Natural killer cell (primary cell): ENCODE data around the gene UBR7. TPM values are rescaled to one million over a fixed set of nuclear protein-coding genes. Genes with fewer than 3 reads are reported as not detected.
A peak's percentile ranks its signal among the peaks of the same experiment; 100 is the strongest.

Source experiments
- ATAC-seq, 3 donors: fragments of 150-1000 bp in 2 of 3; fragments of 200-7000 bp in 1 of 3; cut with Tn5 transposase; 1 replicate in 1 of 3; 2 replicates in 2 of 3; pipeline ENCODE4 v1.10.0; 2021; ENCODE audit warnings: mild to moderate bottlenecking in 2 of 3, moderate library complexity in 2 of 3
- DNase-seq, 2 donors: peaks; one replicate each; pipeline versions ENCODE4 v3.0.0 to v3.0.0-alpha.2; 2013 to 2021; ENCODE audit warnings: mixed read lengths in 1 of 2
- H3K27ac ChIP-seq: one replicate; pipeline ENCODE4 v1.5.1; 2013; ENCODE audit warnings: mild to moderate bottlenecking, low read length
- H3K27me3 ChIP-seq: one replicate; pipeline ENCODE4 v1.6.1; 2013; ENCODE audit warnings: low read length; ENCODE audit not compliant: control insufficient read depth, insufficient read depth
- H3K36me3 ChIP-seq: one replicate; pipeline ENCODE4 v1.6.1; 2013; ENCODE audit warnings: low read length; ENCODE audit not compliant: control insufficient read depth, insufficient read depth
- H3K4me1 ChIP-seq: one replicate; pipeline ENCODE4 v1.6.1; 2013; ENCODE audit warnings: low read length; ENCODE audit not compliant: control insufficient read depth, insufficient read depth
- H3K4me3 ChIP-seq: one replicate; pipeline ENCODE4 v1.5.1; 2013; ENCODE audit warnings: low read length
- H3K9me3 ChIP-seq: one replicate; pipeline ENCODE4 v1.6.1; 2013; ENCODE audit warnings: low read length; ENCODE audit not compliant: control insufficient read depth, insufficient read depth
- H3K27ac Mint-ChIP-seq, 2 donors: one replicate each; pipeline ENCODE4 v1.8.0; 2022; ENCODE audit warnings: mild to moderate bottlenecking in 2 of 2, mixed read lengths in 2 of 2, moderate library complexity in 1 of 2
- H3K27me3 Mint-ChIP-seq, 2 donors: one replicate each; pipeline ENCODE4 v1.8.0; 2022; ENCODE audit warnings: low read depth in 2 of 2, mixed read lengths in 2 of 2
- H3K36me3 Mint-ChIP-seq: one replicate; pipeline ENCODE4 v1.8.0; 2022; ENCODE audit warnings: mixed read lengths
- H3K4me1 Mint-ChIP-seq, 2 donors: one replicate each; pipeline ENCODE4 v1.8.0; 2022; ENCODE audit warnings: mixed read lengths in 2 of 2
- H3K4me3 Mint-ChIP-seq: one replicate; pipeline ENCODE4 v1.8.0; 2022; ENCODE audit warnings: mild to moderate bottlenecking, moderate library complexity, mixed read lengths
- H3K9me3 Mint-ChIP-seq, 2 donors: one replicate each; pipeline ENCODE4 v1.8.0; 2022; ENCODE audit warnings: mixed read lengths in 2 of 2
- CTCF ChIP-seq: fragments of 200-600 bp; IDR thresholded peaks from one replicate; pipeline ENCODE4 v1.8.0; 2022; ENCODE audit warnings: antibody characterized with exemption
- WGBS: methylation state at CpG from one replicate; pipeline ENCODE4 v1.1.7; 2013; ENCODE audit warnings: missing lambda C conversion rate; ENCODE audit not compliant: insufficient coverage; 5-methylcytosine and 5-hydroxymethylcytosine counted together
- intact Hi-C: fragments of 100-400 bp; cut with micrococcal nuclease; formaldehyde crosslinking; loops from one replicate; pipeline ENCODE4 v1.14.2; 2022
- total RNA-seq, 4 donors: library from RNA; stranded (reverse); fragments of 120-200 nt in 1 of 4; gene quantifications; one replicate each; pipeline versions ENCODE4 v1.2.3 to v1.2.4, GENCODE V29; 2013 to 2022

Gene UBR7
- total RNA-seq, 3 donors from 2014 or later (not counting 1 experiment from before 2014, with no cell fraction given): 17.0 to 23.4 (median 18.6) TPM

- Histone ChIP-seq H3K27me3 (no peaks in the 10 kb centered on the region), H3K4me1 (no peaks in the 10 kb centered on the region), H3K9me3 (no peaks in the 10 kb centered on the region), H3K27ac (no peak overlapping the region), H3K4me3 (no peak overlapping the region), H3K36me3 (peaks cover 72% of the 10 kb centered on the region)
- Mint-ChIP-seq H3K9me3 (no peaks in the 10 kb centered on the region), H3K27me3 (no peaks in the 10 kb centered on the region), H3K4me1 (peaks cover 0 to 5% of the 10 kb centered on the region in 2 donors), H3K36me3 (peaks cover 15% of the 10 kb centered on the region), H3K4me3 (no peak overlapping the region), H3K27ac (no peak overlapping the region)
- TF ChIP-seq CTCF: no peak
- DNase-seq: no peak
- intact Hi-C loops: no loop called here
- ATAC-seq: no peak
These were observed 39.5 kb downstream of the UBR7 start for GRCh38 chr14:93246534-93246933.

DNA sequence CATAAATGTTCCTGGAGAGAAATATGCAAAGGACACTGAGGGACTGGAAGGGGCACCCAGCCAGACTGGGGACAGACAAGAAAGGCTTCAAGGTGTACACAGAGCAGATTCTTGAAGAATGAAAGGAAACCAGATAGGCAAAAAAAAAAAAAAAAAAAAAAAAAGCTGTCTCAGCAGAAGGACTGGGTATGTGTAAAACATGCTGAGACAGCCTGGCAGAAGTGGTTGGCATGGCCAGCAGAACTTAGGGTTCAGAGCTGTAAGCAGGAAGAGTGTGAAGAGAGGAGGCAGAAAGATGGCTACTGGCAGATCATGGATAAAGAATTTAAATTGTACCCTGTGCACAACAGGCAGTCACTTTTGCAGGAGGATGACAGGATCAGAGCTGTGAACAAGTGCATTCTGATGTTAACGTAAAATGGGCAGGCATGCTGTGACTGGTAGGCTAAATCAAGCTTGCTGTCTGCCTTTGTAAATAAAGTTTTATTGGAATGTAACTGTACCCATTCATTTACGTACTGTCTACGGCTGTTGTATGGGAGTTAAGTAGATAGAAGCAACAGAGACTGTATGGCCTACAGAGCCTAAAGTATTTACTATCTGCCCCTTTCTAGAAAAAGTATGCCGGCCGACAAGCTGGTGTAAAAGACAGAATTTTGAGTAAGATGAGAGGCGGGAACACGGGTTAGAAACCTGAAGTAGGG lies 42.2 kb downstream of the UBR7 start:
- Mint-ChIP-seq H3K4me3 (no peak overlapping the region), H3K27me3 (no peaks in the 10 kb centered on the region), H3K9me3 (no peaks in the 10 kb centered on the region), H3K4me1 (peaks cover 0 to 5% of the 10 kb centered on the region in 2 donors), H3K36me3 (peaks cover 10% of the 10 kb centered on the region), H3K27ac (no peak overlapping the region)
- WGBS: 98% methylated on average over 7 of the region's 7 CpGs
- DNase-seq (no peak), ATAC-seq (no peak)
- Histone ChIP-seq H3K4me3 (no peak overlapping the region), H3K36me3 (peaks cover 62% of the 10 kb centered on the region), H3K27ac (no peak overlapping the region), H3K27me3 (no peaks in the 10 kb centered on the region), H3K9me3 (no peaks in the 10 kb centered on the region), H3K4me1 (no peaks in the 10 kb centered on the region)
- TF ChIP-seq CTCF: no peak
- intact Hi-C loops: no loop called here

GRCh38 chr14:93262446-93262845 lies 55.4 kb downstream of the UBR7 start:
- TF ChIP-seq CTCF: no peak
- ATAC-seq (no peak), DNase-seq (no peak)
- Histone ChIP-seq H3K27ac (no peak overlapping the region), H3K4me3 (no peak overlapping the region), H3K27me3 (no peaks in the 10 kb centered on the region), H3K4me1 (no peaks in the 10 kb centered on the region), H3K36me3 (peaks cover 17% of the 10 kb centered on the region), H3K9me3 (no peaks in the 10 kb centered on the region)
- Mint-ChIP-seq H3K4me1 (peaks cover 26 to 27% of the 10 kb centered on the region in 2 donors), H3K36me3 (peaks cover 9% of the 10 kb centered on the region), H3K27me3 (no peaks in the 10 kb centered on the region), H3K9me3 (no peaks in the 10 kb centered on the region), H3K27ac (peak overlapping the region in 1 of 2 donors; percentile 46), H3K4me3 (no peak overlapping the region)
- no CpG with 5 or more reads among the region's 2 CpGs for WGBS
- intact Hi-C loops: no loop called here

GRCh38 chr14:93263416-93263815 lies 56.4 kb downstream of the UBR7 start:
- peaks cover 17% of the 10 kb centered on the region for H3K36me3 ChIP-seq

More at GRCh38 chr14:93263416-93263815, 56.4 kb downstream of the UBR7 start:
- Histone ChIP-seq H3K4me3 (no peak overlapping the region), H3K27ac (no peak overlapping the region), H3K4me1 (no peaks in the 10 kb centered on the region), H3K27me3 (no peaks in the 10 kb centered on the region), H3K9me3 (no peaks in the 10 kb centered on the region)
- no peaks in the 10 kb centered on the region for H3K9me3 Mint-ChIP-seq
- no peak for ATAC-seq
- peaks cover 8% of the 10 kb centered on the region for H3K36me3 Mint-ChIP-seq
- TF ChIP-seq CTCF: no peak
- no peak overlapping the region for H3K27ac Mint-ChIP-seq
- DNase-seq: no peak
- no peak overlapping the region for H3K4me3 Mint-ChIP-seq
- peaks cover 35 to 36% of the 10 kb centered on the region in 2 donors for H3K4me1 Mint-ChIP-seq
- WGBS: 100% methylated on average over 1 of the region's 1 CpG
- intact Hi-C loops: no loop called here
- no peaks in the 10 kb centered on the region for H3K27me3 Mint-ChIP-seq
